IPS DF 6.9 (cell line): ENCODE measurements around the gene BTBD1.

Experiments used
- DNase-seq: peaks from one replicate; pipeline ENCODE4 v3.0.0-alpha.2; 2013; ENCODE audit warnings: low read depth, low spot score
- H3K27ac ChIP-seq: one replicate; pipeline ENCODE4 v1.5.1; 2013; ENCODE audit warnings: low read length, control low read depth
- H3K27me3 ChIP-seq: 2 replicates; pipeline ENCODE4 v1.6.1; 2013; ENCODE audit warnings: mild to moderate bottlenecking, low read length; ENCODE audit not compliant: control insufficient read depth, insufficient read depth
- H3K36me3 ChIP-seq: 2 replicates; pipeline ENCODE4 v1.6.1; 2013; ENCODE audit warnings: low read length; ENCODE audit not compliant: control insufficient read depth, insufficient read depth
- H3K4me1 ChIP-seq: 2 replicates; pipeline ENCODE4 v1.6.1; 2013; ENCODE audit warnings: low read length; ENCODE audit not compliant: control insufficient read depth, insufficient read depth
- H3K4me3 ChIP-seq: 2 replicates; pipeline ENCODE4 v1.5.1; 2013; ENCODE audit warnings: mild to moderate bottlenecking, low read length
- H3K9me3 ChIP-seq: 2 replicates; pipeline ENCODE4 v1.6.1; 2013; ENCODE audit warnings: low read length, inconsistent platforms; ENCODE audit not compliant: control insufficient read depth, insufficient read depth
- WGBS: extraction: QIAGEN DNeasy Blood & Tissue Kit; methylation state at CpG from one replicate; pipeline ENCODE4 v1.1.7; 2013; ENCODE audit warnings: mixed read lengths, missing lambda C conversion rate; ENCODE audit not compliant: insufficient read length, insufficient coverage; 5-methylcytosine and 5-hydroxymethylcytosine counted together

The BTBD1 gene

DNA sequence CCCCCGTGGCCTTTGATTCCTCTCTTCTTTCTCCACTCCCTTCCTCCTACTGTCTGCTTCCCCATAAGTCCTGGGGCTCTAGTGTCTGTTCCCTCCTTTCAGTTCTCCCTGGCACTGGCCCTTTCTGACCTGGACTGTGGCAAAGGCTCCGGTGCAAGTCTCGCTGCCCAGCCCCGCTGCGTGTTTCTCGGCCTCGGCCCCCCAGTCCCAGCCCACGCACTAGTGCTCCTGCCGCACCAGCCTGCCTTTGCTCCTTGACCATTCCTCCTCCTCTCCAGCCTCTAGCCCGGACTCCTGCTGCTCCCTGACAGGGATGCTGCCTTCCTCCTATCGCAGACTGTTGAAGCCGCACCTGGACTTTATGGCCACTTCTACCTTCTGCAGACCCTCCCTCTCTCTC, 42.5 kb upstream of the BTBD1 start:
- no peak overlapping the region for H3K27ac ChIP-seq
- H3K4me3 ChIP-seq = no peak overlapping the region
- WGBS = no CpG with 5 or more reads among the region's 12 CpGs
- DNase-seq = no peak
- H3K27me3 ChIP-seq = peaks cover 11% of the 10 kb centered on the region; the same call in 1 of the 2 replicates
- peaks cover 5% of the 10 kb centered on the region; the same call in 1 of the 2 replicates for H3K4me1 ChIP-seq
- H3K9me3 ChIP-seq = no peaks in the 10 kb centered on the region
- H3K36me3 ChIP-seq = no peaks in the 10 kb centered on the region

DNA sequence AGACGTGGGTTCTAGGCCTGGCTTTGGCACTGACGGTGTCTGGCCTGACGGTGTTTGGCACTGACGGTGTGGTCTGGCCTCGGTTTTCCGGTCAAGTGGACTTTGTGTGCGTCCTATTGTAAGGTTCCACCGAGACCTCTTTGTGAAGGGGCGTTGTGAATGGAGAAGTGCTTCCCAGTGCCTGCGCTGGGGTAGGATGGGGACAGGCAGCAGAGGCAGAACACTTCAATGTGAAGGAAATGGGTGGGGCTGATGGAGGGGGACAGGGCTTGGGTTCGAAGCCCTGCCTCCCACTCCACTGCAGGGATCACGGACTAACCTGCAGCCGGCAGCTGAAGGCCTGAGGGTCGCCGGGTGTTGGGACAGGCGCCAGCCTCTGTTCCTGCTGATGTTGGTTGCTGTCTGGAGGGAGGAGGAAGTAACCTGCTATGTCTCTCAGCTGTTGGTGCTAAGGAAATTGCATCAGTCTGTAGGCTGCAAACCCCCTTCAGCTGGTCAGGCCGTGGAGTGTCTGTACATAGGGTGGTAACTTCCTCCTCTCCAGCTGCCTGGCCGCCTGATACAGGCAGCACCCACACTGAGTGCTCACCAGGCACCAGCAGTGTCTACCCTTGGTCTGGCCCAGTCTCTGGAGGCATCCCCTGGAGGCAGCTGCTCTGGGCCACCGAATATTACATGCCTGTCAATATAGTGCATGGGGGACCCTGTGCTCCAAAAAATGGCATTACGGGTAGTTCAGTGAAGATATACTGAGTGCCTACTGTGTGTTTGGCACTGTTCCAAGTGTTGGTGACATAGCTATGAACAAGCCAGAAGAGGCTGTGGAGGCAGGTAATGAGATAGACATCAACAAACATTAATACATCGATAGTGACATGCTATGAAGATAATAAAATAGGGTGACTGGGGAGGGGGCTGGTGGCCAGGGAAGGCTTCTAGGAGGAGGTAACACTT, 41.5 kb upstream of the BTBD1 start:
- WGBS = no CpG with 5 or more reads among the region's 21 CpGs
- Histone ChIP-seq H3K4me1 (peaks cover 5% of the 10 kb centered on the region; the same call in 1 of the 2 replicates), H3K9me3 (no peaks in the 10 kb centered on the region), H3K36me3 (no peaks in the 10 kb centered on the region), H3K27ac (no peak overlapping the region), H3K27me3 (peaks cover 11% of the 10 kb centered on the region; the same call in 1 of the 2 replicates), H3K4me3 (no peak overlapping the region)
- no peak for DNase-seq

DNA sequence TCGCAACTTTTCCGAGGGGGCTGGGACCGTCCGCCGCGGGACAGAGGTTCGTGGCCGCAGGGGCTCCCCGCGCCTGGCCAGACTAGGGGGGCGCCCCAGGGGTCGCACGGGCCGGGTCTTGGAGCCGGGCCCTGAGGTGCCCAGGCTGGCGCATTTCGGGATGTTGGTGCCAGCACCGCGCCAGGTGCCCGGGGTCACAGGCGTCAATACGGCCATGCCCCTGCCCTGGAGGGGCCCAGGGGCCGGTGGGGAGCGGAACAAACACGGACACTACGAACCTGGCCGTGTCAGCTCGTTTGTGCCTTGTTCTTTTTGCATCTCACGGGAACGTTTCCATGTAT, 40.8 kb upstream of the BTBD1 start:
- DNase-seq = no peak
- H3K27me3 ChIP-seq = peaks cover 11% of the 10 kb centered on the region; the same call in 1 of the 2 replicates
- H3K27ac ChIP-seq = no peak overlapping the region
- no peaks in the 10 kb centered on the region for H3K36me3 ChIP-seq
- no peaks in the 10 kb centered on the region for H3K9me3 ChIP-seq
- peak overlapping the region; percentile 64 for H3K4me3 ChIP-seq
- no CpG with 5 or more reads among the region's 30 CpGs for WGBS
- H3K4me1 ChIP-seq = peaks cover 5% of the 10 kb centered on the region; the same call in 1 of the 2 replicates

DNA sequence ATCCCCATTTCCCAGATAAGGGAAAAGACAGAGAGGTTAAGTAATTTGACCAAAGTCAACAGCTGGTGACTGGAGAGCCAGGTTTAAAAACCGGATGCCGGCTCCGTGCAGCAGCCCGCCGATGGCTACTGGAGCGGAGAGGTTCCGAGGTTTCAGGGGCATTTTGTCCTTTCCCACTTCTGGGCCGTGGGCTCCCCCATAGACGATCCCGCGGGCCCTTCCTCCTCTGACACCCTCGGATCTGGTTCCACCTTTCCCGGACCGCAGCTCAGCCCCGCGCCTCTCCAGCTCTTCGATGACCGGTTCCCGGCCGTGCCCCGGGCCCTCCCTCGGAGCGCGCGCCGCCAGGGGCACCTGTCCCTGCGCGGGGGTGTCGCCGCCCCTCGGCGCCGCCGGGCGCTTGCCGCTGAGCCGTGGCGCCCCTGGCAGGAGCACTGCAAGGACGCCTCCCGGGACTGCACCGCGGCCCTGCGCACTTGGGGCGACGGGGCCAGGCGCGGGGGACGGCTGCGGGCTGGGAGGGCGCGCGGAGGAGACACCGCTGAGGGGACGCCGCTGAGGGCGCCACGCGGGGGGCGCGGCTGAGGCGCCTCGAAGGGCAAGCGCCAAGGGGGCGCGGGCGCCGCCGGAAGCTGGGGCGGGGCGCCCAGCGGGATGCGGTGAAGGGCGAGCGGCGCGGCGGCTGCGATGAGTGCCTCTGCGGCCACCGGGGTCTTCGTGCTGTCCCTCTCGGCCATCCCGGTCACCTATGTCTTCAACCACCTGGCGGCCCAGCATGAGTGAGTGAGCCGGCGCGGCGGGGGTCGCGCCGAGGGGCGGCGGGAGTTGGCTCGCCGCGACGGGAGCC, 40.2 kb upstream of the BTBD1 start, which contains the start of gene TM6SF1:
TSS of gene TM6SF1 (plus strand) at position 652 of the 847 bp plus-strand sequence. CDS start at position 688, 36 bp downstream.
- Histone ChIP-seq H3K4me3 (peak within 1 kb of the TSS; percentile 64), H3K4me1 (peaks cover 5% of the 10 kb centered on the region; the same call in 1 of the 2 replicates), H3K27ac (no peak within 1 kb of the TSS), H3K36me3 (no peaks in the 10 kb centered on the region), H3K27me3 (peaks cover 11% of the 10 kb centered on the region; the same call in 1 of the 2 replicates), H3K9me3 (no peaks in the 10 kb centered on the region)
- no peak for DNase-seq
- no CpG with 5 or more reads among the region's 97 CpGs for WGBS

DNA sequence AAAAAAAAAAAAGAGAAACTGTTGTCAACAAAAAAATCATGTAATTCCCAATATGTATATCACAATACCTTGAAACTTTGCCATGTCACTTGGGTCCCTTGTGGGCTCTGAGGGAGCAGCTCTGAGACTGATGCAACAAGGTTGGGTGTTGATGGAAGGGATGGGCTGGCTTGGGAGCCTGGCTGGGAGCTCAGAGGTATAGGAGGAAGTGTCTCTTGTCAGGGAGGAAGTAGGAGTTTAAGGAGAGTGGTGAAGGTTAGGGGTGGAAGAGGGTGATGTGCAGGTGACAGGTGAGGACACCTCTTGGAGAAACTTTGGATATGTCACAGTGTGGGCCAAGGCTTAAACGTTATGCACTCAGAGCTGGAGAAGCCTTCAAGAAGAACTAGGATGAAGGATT, 38.4 kb upstream of the BTBD1 start:
- WGBS = no CpG with 5 or more reads among the region's 1 CpG
- Histone ChIP-seq H3K9me3 (no peaks in the 10 kb centered on the region), H3K27ac (no peak overlapping the region), H3K4me3 (no peak overlapping the region), H3K27me3 (peaks cover 11% of the 10 kb centered on the region; the same call in 1 of the 2 replicates), H3K4me1 (peaks cover 5% of the 10 kb centered on the region; the same call in 1 of the 2 replicates), H3K36me3 (no peaks in the 10 kb centered on the region)
- no peak for DNase-seq

DNA sequence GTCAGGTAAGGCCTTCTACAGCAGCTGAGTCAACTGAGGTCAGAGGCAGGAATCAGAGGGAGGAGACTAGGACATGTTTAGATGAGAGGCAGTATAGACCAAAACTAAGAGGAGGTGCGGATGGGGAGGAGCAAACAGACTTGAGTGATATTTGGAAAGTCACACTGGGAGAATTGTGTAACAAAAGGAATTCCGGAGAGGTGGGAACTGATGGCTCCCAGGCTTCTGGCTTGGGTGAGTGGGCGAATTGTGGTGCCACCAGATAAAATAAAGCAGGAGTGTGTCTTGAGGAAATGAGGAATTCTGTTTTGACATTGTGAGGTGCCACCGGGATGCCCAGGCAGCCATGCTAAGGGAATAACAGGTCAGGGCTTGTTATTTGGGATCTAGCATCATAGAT, 37.1 kb upstream of the BTBD1 start:
- Histone ChIP-seq H3K4me1 (peaks cover 5% of the 10 kb centered on the region; the same call in 1 of the 2 replicates), H3K9me3 (no peaks in the 10 kb centered on the region), H3K4me3 (no peak overlapping the region), H3K36me3 (no peaks in the 10 kb centered on the region), H3K27me3 (peaks cover 11% of the 10 kb centered on the region; the same call in 1 of the 2 replicates), H3K27ac (no peak overlapping the region)
- WGBS = no CpG with 5 or more reads among the region's 4 CpGs
- DNase-seq = no peak

DNA sequence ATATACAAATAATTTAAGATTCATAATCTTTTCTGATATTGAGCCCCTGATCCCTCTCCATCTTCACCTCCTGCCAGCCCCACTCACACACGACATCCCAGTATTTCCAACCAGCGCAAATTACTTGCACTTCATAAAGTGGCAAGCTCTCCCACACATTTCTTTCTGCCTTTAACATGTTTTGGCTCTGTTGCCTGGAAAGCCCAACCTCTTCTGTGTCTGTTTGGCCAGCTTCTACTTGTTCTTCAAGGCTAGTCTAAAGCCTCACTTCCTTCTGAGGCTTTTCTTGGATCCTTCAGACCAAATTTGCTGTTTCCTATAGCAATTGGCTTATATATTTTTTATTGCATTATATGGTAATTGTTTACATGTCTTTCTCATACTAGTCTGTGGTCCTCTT, 35.3 kb upstream of the BTBD1 start:
- no peaks in the 10 kb centered on the region for H3K36me3 ChIP-seq
- H3K4me1 ChIP-seq = peaks cover 2% of the 10 kb centered on the region; the same call in 1 of the 2 replicates
- no CpG with 5 or more reads among the region's 2 CpGs for WGBS

DNA sequence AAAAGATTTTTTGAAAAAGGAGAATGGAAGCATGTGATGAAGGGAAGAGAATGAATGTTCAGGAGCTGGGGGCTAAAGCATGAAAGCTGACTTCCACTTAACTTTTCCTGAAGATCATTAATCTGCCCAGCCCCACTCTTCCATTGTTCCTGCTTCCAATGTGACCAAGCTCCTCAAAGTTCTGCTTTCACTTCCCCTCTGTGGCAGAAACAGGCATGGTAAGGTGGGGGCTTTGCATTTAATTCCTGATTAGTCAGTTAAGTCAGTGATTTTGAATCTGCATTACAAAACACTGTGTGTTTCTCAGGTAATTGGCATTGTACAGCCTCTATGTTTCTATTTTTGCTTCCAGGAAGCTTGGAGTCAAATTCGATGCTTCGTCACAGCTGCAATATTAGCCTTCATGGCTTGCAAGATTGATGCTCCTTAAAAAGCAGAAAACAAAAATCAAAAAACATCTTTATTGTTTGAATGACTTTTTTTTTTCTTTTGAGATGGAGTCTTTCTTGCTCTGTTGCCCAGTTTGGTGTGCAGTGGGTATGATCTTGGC, 33.1 kb upstream of the BTBD1 start:
- Histone ChIP-seq H3K4me1 (no peaks in the 10 kb centered on the region), H3K36me3 (no peaks in the 10 kb centered on the region), H3K9me3 (no peaks in the 10 kb centered on the region), H3K27me3 (no peaks in the 10 kb centered on the region), H3K4me3 (no peak overlapping the region), H3K27ac (no peak overlapping the region)
- no peak for DNase-seq
- no CpG with 5 or more reads among the region's 2 CpGs for WGBS

More for the DNA sequence above, 35.3 kb upstream of the BTBD1 start:
- Histone ChIP-seq H3K4me3 (no peak overlapping the region), H3K9me3 (no peaks in the 10 kb centered on the region), H3K27me3 (peaks cover 6% of the 10 kb centered on the region; the same call in 1 of the 2 replicates), H3K27ac (no peak overlapping the region)
- DNase-seq = no peak

DNA sequence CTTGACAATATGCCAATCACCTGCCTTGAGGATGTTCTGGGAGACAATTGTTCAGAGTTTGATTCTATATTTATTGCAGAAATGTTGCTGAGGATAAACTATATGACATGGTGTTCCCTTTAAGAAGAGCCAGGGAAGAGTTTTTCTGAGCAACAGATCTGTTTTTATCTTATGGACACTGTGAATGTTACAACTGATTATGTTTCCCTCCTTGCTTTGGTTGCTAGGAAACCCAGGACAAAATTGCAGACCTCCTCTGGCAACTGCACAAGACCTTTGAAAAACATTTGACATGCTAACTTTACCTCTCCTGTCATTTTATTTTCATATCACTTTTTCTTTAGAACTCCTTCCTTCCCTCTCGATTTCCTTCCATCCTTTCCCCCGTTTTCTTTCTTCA, 32.2 kb upstream of the BTBD1 start:
- Histone ChIP-seq H3K36me3 (no peaks in the 10 kb centered on the region), H3K4me1 (no peaks in the 10 kb centered on the region), H3K9me3 (no peaks in the 10 kb centered on the region), H3K27me3 (no peaks in the 10 kb centered on the region), H3K27ac (no peak overlapping the region), H3K4me3 (no peak overlapping the region)
- WGBS = 100% methylated on average over 2 of the region's 2 CpGs
- DNase-seq = no peak

DNA sequence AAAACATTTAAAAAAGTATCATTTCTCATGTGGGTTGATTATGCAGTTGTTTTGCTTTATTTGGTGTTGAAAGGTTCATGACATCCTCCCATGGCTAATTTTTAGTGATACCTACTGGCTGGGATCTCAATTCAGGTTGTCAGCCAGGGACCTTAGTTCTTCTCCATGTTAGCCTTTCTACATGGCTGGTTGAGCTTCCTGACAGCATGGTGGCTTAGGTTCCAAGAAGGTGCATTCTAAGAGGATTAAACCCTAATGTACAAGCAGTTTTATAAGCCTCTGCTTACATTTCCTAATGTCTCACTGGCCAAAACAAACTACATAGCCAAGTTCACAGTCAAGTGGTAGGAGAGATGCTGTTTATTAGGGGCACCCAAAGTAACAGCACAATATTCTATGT, 31.0 kb upstream of the BTBD1 start:
- DNase-seq = no peak
- Histone ChIP-seq H3K27ac (no peak overlapping the region), H3K27me3 (no peaks in the 10 kb centered on the region), H3K4me3 (no peak overlapping the region), H3K36me3 (no peaks in the 10 kb centered on the region), H3K9me3 (no peaks in the 10 kb centered on the region), H3K4me1 (no peaks in the 10 kb centered on the region)
